Skeletal muscle satellite cell (primary cell): ENCODE measurements around the gene IQCM.

Source experiments
- H3K27me3 ChIP-seq: 2 replicates; pipeline ENCODE4 v1.7.0; 2013; ENCODE audit warnings: low read length; ENCODE audit not compliant: control insufficient read depth, insufficient read depth
- H3K36me3 ChIP-seq: 2 replicates; pipeline ENCODE4 v1.7.0; 2013; ENCODE audit warnings: mild to moderate bottlenecking, control low read depth, low read length; ENCODE audit not compliant: insufficient read depth
- H3K4me1 ChIP-seq: 2 replicates; pipeline ENCODE4 v1.7.0; 2013; ENCODE audit warnings: low read length; ENCODE audit not compliant: control insufficient read depth, insufficient read depth
- H3K4me2 ChIP-seq: 2 replicates; pipeline ENCODE4 v1.7.0; 2013; ENCODE audit warnings: mild to moderate bottlenecking, low read length
- H3K4me3 ChIP-seq: 2 replicates; pipeline ENCODE4 v1.7.0; 2013; ENCODE audit warnings: low read length
- H3K9ac ChIP-seq: 2 replicates; pipeline ENCODE4 v1.7.0; 2013; ENCODE audit warnings: mild to moderate bottlenecking, low read depth, low read length, moderate library complexity
- H3K9me3 ChIP-seq: replicated peaks from 2 replicates; pipeline ENCODE4 v1.7.0; 2013; ENCODE audit warnings: mild to moderate bottlenecking, control low read depth, low read length

The IQCM gene

DNA sequence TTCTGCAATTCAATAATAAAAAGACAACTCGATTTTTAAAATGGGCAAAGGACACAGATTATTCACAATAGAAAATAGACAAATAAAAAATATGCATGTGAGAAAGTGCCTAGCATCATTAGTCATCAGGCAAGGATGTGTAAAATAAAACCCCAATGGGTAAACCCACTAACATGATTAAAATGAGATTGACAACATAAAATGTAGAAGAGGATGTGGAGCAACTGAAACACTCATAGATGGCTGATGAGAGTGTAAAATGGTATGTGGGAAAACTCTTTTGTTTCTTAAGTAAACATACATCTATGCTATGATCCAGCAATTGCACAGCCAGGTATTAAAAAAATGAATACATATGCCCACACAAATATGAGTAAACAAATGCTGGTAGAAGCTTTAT is 177.6 kb downstream of the IQCM start:
- peaks cover 13% of the 10 kb centered on the region for H3K4me1 ChIP-seq
- no peak overlapping the region for H3K4me3 ChIP-seq
- no peaks in the 10 kb centered on the region for H3K27me3 ChIP-seq
- H3K4me2 ChIP-seq = no peak overlapping the region
- H3K9me3 ChIP-seq = no peaks in the 10 kb centered on the region
- peak overlapping the region; percentile 19 for H3K9ac ChIP-seq
- H3K36me3 ChIP-seq = no peaks in the 10 kb centered on the region

DNA sequence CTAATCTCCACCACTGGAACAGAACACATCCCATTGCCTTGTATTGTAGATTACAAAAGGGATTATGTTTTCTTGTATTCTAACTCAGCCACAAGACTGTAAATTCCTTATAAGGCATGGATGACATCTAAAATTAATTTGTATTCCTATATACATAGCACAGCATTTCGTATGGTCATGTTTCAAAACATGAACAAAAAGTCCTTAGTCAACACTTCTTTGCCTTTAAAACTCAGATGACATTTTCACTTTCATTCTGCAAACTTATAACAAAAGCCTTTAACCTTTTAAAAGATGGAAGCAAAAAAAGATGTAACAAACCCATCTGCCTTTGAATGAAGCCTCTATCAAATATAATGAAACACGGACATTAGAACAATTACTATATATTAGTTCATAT is 181.3 kb downstream of the IQCM start:
- H3K9ac ChIP-seq = no peak overlapping the region
- no peaks in the 10 kb centered on the region for H3K27me3 ChIP-seq
- peaks cover 13% of the 10 kb centered on the region for H3K4me1 ChIP-seq
- no peak overlapping the region for H3K4me2 ChIP-seq
- no peaks in the 10 kb centered on the region for H3K9me3 ChIP-seq
- no peaks in the 10 kb centered on the region for H3K36me3 ChIP-seq
- H3K4me3 ChIP-seq = no peak overlapping the region

DNA sequence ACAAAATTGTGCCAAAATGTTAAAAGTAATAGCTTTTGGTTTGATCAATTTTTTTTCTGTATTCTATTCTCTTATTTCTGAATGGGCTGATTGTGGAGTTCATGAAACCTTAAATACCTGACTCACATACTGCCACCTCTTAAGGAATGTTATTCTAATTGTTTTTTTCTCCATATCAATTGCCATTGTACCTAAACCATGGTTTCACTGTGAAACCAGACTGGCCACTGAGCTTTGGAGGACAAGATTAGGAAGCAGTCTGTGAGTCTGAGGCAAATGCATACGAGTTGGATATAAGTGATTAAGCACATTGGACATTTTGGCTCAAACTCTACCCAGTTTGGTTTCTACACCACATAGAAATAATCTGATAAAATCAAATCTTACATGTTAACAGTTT is 184.0 kb downstream of the IQCM start:
- no peak overlapping the region for H3K9ac ChIP-seq

DNA sequence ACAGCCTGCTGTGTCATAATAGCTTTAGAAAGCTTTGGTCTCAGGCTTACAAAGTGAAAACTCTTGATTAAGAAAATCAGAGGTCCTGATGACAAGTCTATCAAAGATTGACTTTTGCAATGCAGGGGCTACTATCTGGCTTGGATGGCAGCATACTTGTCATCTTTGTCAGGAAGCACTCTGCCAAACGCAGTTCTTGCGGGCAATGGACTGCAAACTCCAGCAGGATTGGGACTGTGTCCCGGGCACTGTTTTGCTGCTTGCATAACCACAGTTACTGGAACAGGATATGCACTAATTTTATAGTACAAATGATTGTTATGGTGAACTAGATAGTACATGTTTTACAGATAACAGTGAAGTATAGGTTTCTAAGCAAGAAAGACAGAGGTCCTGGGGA is 185.6 kb downstream of the IQCM start:
- Histone ChIP-seq H3K4me3 (no peak overlapping the region), H3K4me1 (no peaks in the 10 kb centered on the region), H3K27me3 (no peaks in the 10 kb centered on the region), H3K36me3 (no peaks in the 10 kb centered on the region), H3K9me3 (no peaks in the 10 kb centered on the region), H3K4me2 (no peak overlapping the region), H3K9ac (no peak overlapping the region)

More for the DNA sequence above, 184.0 kb downstream of the IQCM start:
- H3K9me3 ChIP-seq = no peaks in the 10 kb centered on the region
- no peaks in the 10 kb centered on the region for H3K4me1 ChIP-seq
- H3K4me3 ChIP-seq = no peak overlapping the region
- no peaks in the 10 kb centered on the region for H3K27me3 ChIP-seq
- H3K4me2 ChIP-seq = no peak overlapping the region
- no peaks in the 10 kb centered on the region for H3K36me3 ChIP-seq

DNA sequence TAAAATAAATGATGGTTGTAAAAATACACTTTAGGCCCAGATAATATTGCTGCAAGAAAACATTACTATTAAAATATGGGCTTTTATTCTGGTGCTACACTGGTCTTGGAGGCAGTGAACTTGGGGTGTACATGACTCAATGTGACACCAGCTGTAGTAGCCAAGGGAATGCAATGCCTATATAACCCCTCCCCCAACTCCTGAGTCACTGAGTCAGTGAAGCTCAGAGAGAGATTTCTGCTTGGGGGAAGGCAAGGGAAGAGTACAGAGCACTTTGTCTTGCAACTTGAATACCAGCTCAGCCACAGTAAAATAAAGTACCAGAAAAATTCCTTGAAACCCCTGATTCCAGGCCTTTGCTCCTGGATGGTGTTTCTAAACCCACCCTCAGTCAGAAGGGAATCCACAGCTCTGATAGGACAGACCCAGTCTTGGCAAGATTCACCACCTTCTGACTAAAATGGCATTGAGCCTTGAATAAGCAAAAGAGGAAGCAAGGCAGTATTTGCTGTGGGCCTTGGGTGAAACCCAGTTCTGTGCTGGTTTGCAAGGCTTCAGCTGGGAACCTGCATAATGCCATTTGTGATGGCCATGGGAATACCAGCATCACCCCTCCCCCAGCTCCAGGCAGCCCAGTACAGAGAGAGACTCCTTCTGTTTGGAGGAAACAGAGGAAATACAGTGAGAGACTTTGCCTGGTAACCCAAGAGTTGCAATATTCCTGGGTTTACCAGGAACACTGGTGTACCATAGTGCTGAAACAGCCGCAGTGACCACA is 209.9 kb downstream of the IQCM start:
- Histone ChIP-seq H3K36me3 (no peaks in the 10 kb centered on the region), H3K4me1 (peaks cover 7% of the 10 kb centered on the region), H3K4me2 (no peak overlapping the region), H3K4me3 (no peak overlapping the region), H3K27me3 (no peaks in the 10 kb centered on the region), H3K9me3 (no peaks in the 10 kb centered on the region), H3K9ac (no peak overlapping the region)

DNA sequence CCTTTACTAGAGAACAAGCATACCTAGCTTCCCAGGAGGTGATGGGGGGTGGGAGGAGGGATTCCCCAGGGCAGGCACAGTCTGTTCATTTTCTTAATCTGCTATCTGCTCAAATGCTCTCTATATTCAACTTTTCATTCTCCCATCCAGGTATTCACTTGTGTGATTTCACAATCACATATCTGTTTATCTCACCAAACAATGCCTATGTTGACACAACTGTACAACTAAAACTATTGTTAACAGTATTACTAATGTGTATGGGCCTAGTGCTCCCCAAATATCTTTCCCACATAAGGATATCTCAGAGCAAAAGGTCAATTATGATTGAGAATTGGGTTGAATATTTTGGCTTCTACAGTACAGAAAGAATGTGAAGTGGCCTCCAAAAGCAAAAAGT is 210.8 kb downstream of the IQCM start:
- Histone ChIP-seq H3K9ac (no peak overlapping the region), H3K9me3 (no peaks in the 10 kb centered on the region), H3K4me1 (peaks cover 7% of the 10 kb centered on the region), H3K4me3 (no peak overlapping the region), H3K27me3 (no peaks in the 10 kb centered on the region), H3K36me3 (no peaks in the 10 kb centered on the region), H3K4me2 (no peak overlapping the region)

DNA sequence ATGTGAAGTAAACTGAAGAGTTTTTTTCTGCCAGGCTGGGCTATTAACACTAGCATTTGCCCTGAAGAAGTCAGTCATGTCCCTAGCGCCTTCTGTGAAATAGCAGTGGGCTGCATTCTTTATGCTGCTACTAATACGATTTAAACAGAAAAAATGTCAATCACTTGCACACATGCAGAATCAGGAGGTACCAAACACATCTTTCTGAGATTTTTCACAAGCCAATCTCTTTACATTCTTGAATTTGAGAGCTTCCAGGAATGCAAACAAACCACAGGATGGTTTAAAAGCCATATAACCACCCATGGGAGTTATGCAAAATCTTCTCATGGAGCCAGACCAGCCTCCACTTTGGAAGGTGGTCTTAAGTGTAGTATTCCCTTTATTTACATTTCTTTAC is 220.1 kb downstream of the IQCM start:
- no peak overlapping the region for H3K4me2 ChIP-seq
- H3K9ac ChIP-seq = no peak overlapping the region
- H3K27me3 ChIP-seq = no peaks in the 10 kb centered on the region
- no peak overlapping the region for H3K4me3 ChIP-seq
- no peaks in the 10 kb centered on the region for H3K9me3 ChIP-seq
- H3K4me1 ChIP-seq = no peaks in the 10 kb centered on the region
- H3K36me3 ChIP-seq = no peaks in the 10 kb centered on the region

DNA sequence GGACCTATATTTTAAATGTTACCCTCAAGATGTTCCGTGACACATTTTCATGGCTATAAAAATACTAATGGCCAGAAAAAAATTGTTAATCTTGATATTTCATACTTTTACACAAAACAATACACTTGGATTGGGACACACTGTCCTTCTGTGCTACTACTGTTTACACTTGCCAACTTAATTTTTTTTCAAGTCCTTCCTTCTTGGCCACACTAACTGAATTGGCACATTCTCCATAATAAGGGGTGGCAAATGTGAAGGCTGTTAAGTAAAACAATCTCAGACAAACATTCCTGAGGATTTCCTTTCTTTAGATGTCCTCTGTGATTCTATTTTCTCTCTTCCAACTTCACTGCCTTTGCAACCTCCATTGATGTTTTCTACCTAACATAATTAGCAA is 225.8 kb downstream of the IQCM start:
- no peaks in the 10 kb centered on the region for H3K36me3 ChIP-seq
- no peaks in the 10 kb centered on the region for H3K9me3 ChIP-seq
- no peak overlapping the region for H3K9ac ChIP-seq
- H3K27me3 ChIP-seq = no peaks in the 10 kb centered on the region
- H3K4me3 ChIP-seq = no peak overlapping the region
- peaks cover 3% of the 10 kb centered on the region for H3K4me1 ChIP-seq
- no peak overlapping the region for H3K4me2 ChIP-seq

DNA sequence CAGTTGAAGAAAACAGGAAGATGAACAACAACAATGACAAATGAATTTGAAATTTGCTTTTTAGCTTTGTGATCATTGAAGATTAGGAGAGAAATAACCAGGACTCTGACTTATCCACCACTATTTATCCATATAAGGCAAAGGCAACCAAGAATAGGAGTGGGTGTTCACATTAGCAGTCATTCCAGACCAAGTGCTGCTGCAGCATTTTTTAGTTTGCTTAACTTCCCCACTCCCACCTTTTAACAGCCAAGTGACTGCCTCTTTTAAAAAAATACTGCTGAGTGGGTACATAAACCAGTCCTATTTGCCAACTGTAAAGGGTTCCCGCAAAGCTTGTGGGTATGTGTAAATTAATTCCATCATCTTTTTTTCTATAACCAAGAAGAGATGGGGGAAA is 230.9 kb downstream of the IQCM start:
- Histone ChIP-seq H3K4me1 (peaks cover 7% of the 10 kb centered on the region), H3K4me2 (no peak overlapping the region), H3K9ac (no peak overlapping the region), H3K4me3 (no peak overlapping the region), H3K27me3 (no peaks in the 10 kb centered on the region), H3K9me3 (no peaks in the 10 kb centered on the region), H3K36me3 (no peaks in the 10 kb centered on the region)

DNA sequence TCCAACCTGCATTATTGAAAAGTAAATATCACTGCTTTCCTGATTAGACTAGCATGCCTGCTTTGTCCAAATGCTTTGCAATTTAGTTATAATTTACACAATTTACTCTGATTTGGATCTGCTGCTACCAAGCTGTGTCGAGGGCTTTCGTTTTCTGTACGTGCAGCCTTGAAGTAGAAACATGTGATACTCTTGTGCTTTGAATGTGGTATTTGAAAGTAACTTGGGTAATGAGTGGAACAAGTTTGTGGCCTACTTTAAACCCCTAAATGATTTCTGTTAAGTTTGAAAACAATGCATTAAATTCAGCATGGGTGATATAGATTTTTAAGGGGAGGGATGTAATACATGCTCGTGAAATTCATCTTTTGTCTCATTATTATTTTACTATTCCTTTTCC is 240.7 kb downstream of the IQCM start:
- Histone ChIP-seq H3K9ac (no peak overlapping the region), H3K4me3 (peak overlapping the region; percentile 37), H3K9me3 (no peaks in the 10 kb centered on the region), H3K27me3 (no peaks in the 10 kb centered on the region), H3K36me3 (no peaks in the 10 kb centered on the region), H3K4me2 (peak overlapping the region; percentile 69), H3K4me1 (peaks cover 4% of the 10 kb centered on the region)

DNA sequence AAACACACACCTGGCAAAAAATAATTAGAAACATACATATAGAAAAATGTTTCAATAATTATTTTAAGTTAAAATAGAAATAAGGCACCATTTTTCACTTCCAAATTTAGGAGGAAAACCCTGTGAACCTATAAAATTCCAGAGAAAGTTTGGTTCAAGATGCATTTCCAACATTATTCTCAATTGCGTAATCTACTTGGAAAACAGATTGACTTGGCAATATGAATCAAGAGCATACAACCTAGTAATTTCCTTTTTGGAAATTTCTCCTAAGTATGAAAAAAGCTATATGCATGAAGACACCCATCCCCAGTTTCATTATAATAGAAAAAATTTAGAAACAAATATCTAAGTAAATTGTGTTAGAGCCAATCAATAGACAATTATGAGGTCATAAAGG is 242.9 kb downstream of the IQCM start:
- Histone ChIP-seq H3K9me3 (no peaks in the 10 kb centered on the region), H3K4me2 (no peak overlapping the region)

DNA sequence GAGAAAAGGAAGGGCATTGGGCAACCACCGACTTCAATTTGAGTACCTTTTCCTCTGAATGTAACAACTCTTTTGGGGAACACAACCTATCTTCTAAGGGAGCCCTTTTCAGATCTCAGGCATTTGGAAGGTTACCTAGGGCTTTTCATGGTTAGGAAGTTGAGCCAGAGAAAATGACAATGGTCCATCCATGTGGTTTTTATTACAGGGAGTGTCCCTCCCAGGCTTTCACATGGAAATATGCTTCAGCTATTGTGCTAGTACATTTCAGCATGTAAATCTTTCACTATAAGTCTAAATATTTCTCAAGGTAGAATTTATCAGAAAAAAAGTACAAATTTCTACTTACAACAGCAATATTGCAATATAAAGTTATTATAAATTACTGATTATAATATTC is 259.8 kb downstream of the IQCM start:
- Histone ChIP-seq H3K9ac (no peak overlapping the region), H3K4me1 (no peaks in the 10 kb centered on the region), H3K36me3 (no peaks in the 10 kb centered on the region), H3K4me2 (no peak overlapping the region), H3K27me3 (no peaks in the 10 kb centered on the region), H3K9me3 (no peaks in the 10 kb centered on the region), H3K4me3 (no peak overlapping the region)

More for the DNA sequence above, 242.9 kb downstream of the IQCM start:
- Histone ChIP-seq H3K9ac (no peak overlapping the region), H3K4me1 (peaks cover 4% of the 10 kb centered on the region), H3K36me3 (no peaks in the 10 kb centered on the region), H3K27me3 (no peaks in the 10 kb centered on the region), H3K4me3 (no peak overlapping the region)
